IPS-20b (cell line): ENCODE measurements around the gene NFS1.

ENCODE experiments used
- H3K27ac ChIP-seq: one replicate; pipeline ENCODE4 v1.5.1; 2013; ENCODE audit warnings: low read length
- H3K27me3 ChIP-seq: 2 replicates; pipeline ENCODE4 v1.6.1; 2013; ENCODE audit warnings: mild to moderate bottlenecking, low read length, inconsistent platforms; ENCODE audit not compliant: insufficient read depth
- H3K36me3 ChIP-seq: 2 replicates; pipeline ENCODE4 v1.6.1; 2013; ENCODE audit warnings: low read depth, mild to moderate bottlenecking, inconsistent platforms, low read length, moderate library complexity; ENCODE audit not compliant: insufficient read depth
- H3K4me1 ChIP-seq: 2 replicates; pipeline ENCODE4 v1.6.1; 2013; ENCODE audit warnings: mild to moderate bottlenecking, control low read depth, inconsistent platforms, low read length, moderate library complexity; ENCODE audit not compliant: insufficient read depth
- H3K4me3 ChIP-seq: 2 replicates; pipeline ENCODE4 v1.5.1; 2013; ENCODE audit warnings: mild to moderate bottlenecking, low read length, inconsistent platforms
- H3K9ac ChIP-seq: 2 replicates; pipeline ENCODE4 v1.6.1; 2013; ENCODE audit warnings: low read depth, mild to moderate bottlenecking, inconsistent platforms, low read length, moderate library complexity
- H3K9me3 ChIP-seq: 2 replicates; pipeline ENCODE4 v1.6.1; 2013; ENCODE audit warnings: mild to moderate bottlenecking, low read depth, low read length, inconsistent platforms; ENCODE audit not compliant: insufficient read depth

Gene NFS1

GRCh38 chr20:35621560-35621946 lies 77.6 kb downstream of the NFS1 start:
- Histone ChIP-seq H3K4me3 (no peak overlapping the region), H3K9ac (no peak overlapping the region), H3K27me3 (peaks cover 21% of the 10 kb centered on the region), H3K4me1 (peaks cover 7% of the 10 kb centered on the region; the same call in 1 of the 2 replicates), H3K27ac (no peak overlapping the region), H3K36me3 (peaks cover 23% of the 10 kb centered on the region), H3K9me3 (no peaks in the 10 kb centered on the region)

GRCh38 chr20:35620818-35621559 lies 78.2 kb downstream of the NFS1 start:
- H3K9ac ChIP-seq: no peak overlapping the region
- peaks cover 18% of the 10 kb centered on the region for H3K36me3 ChIP-seq
- no peaks in the 10 kb centered on the region for H3K9me3 ChIP-seq
- H3K27me3 ChIP-seq: peaks cover 21% of the 10 kb centered on the region
- H3K4me3 ChIP-seq: no peak overlapping the region
- H3K4me1 ChIP-seq: peaks cover 7% of the 10 kb centered on the region; the same call in 1 of the 2 replicates
- H3K27ac ChIP-seq: no peak overlapping the region

- Histone ChIP-seq H3K4me1 (peaks cover 7% of the 10 kb centered on the region; the same call in 1 of the 2 replicates), H3K9me3 (no peaks in the 10 kb centered on the region), H3K4me3 (peak overlapping the region; percentile 74), H3K9ac (peak overlapping the region; percentile 66; the same call in 1 of the 2 replicates), H3K27me3 (peaks cover 21% of the 10 kb centered on the region), H3K36me3 (0 out of 2 replicates have a peak, but pooled peaks cover 3% of the 10 kb centered on the region), H3K27ac (no peak overlapping the region)
Measured at GRCh38 chr20:35619196-35620095, 79.7 kb downstream of the NFS1 start.

GRCh38 chr20:35618263-35619131 lies 80.7 kb downstream of the NFS1 start:
- H3K36me3 ChIP-seq: no peaks in the 10 kb centered on the region
- H3K27me3 ChIP-seq: peaks cover 28% of the 10 kb centered on the region
- H3K4me1 ChIP-seq: peaks cover 7% of the 10 kb centered on the region; the same call in 1 of the 2 replicates
- peak overlapping the region; percentile 74 for H3K4me3 ChIP-seq
- H3K27ac ChIP-seq: no peak overlapping the region
- peak overlapping the region; percentile 39 for H3K9ac ChIP-seq
- no peaks in the 10 kb centered on the region for H3K9me3 ChIP-seq
